Measurements from ENCODE around the gene CBX1. TPM values are rescaled to one million over a fixed set of nuclear protein-coding genes. Genes with fewer than 3 reads are reported as not detected.
A peak's percentile ranks its signal among the peaks of the same experiment; 100 is the strongest.

CBX1 gene
- total and polyA plus RNA-seq, 2 donors (not counting 3 experiments of a cell fraction or from before 2014, with no cell fraction given), result 20.4 to 95.2 TPM

- no TSS peak for BruUV-seq (replicated peaks)
These were observed 33.7 kb upstream of the CBX1 start for GRCh38 chr17:48134912-48135480.

More at GRCh38 chr17:48134912-48135480, 33.7 kb upstream of the CBX1 start:
- dilution Hi-C loops (cut with MboI; ENCODE audit: extremely low pct_ligation_motif_present, low sequenced_read_pairs), result no loop called here
- FAIRE-seq (peak; percentile 56), DNase-seq (ENCODE audit: low read depth, low spot score) (no peak)
- Histone ChIP-seq H3K79me2 (ENCODE audit: control insufficient read depth, insufficient read depth, low read length) (no peaks in the 10 kb centered on the region), H3K9me1 (replicated peaks; ENCODE audit: control insufficient read depth, extremely low read depth, insufficient read depth, low read length) (no peaks in the 10 kb centered on the region), H3K9ac (replicated peaks; ENCODE audit: extremely low read depth, insufficient read depth, low read length) (no peak overlapping the region), H3K4me1 (ENCODE audit: control insufficient read depth, extremely low read depth, insufficient read depth, low read length) (peaks cover 6% of the 10 kb centered on the region), H3K4me3 (replicated peaks in 1 of 3; ENCODE audit: insufficient read depth in 1 of 3, low read depth in 1 of 3, low read length in 3 of 3) (no peak overlapping the region), H3K9me3 (replicated peaks; ENCODE audit: control insufficient read depth, insufficient read depth, low read length) (no peaks in the 10 kb centered on the region), H3K36me3 (ENCODE audit: control insufficient read depth in 2 of 2, extremely low read depth in 1 of 2, insufficient read depth in 2 of 2, low read length in 2 of 2) (no peaks in the 10 kb centered on the region), H2AFZ (ENCODE audit: low read depth, low read length) (no peak overlapping the region), H3K27me3 (ENCODE audit: control insufficient read depth in 2 of 2, insufficient read depth in 2 of 2, low read length in 2 of 2) (peaks cover 0 to 2% of the 10 kb centered on the region in 2 experiments), H3K27ac (ENCODE audit: insufficient read depth, low read depth, low read length) (no peak overlapping the region), H4K20me1 (replicated peaks; ENCODE audit: control insufficient read depth, extremely low read depth, insufficient read depth, low read length) (no peaks in the 10 kb centered on the region), H3K4me2 (ENCODE audit: insufficient read depth, low read length) (no peak overlapping the region)
- CTCF ChIA-PET, result interaction anchor here (0.6 to 9.4 kb wide), 11 partner anchors 9 to 483 kb away, joined by 3 to 167 read pairs (median 4); partner anchors contain the start of gene SNX11
- intact Hi-C loops (cut with micrococcal nuclease), result loop anchor here (5.0 kb wide), 1 partner anchor 482 kb away; the partner anchor contains the start of gene HOXB8
- TF ChIP-seq POLR2AphosphoS5 (IDR thresholded peaks at IDR 0.05; ENCODE audit: insufficient read depth, low read depth, low read length), result no peak
- TF ChIP-seq CTCF (IDR thresholded peaks at IDR 0.05; ENCODE audit: extremely low read depth in 1 of 2, insufficient read depth in 1 of 2, low read depth in 1 of 2, low read length in 2 of 2), result peak; percentile 3 to 27
- TF ChIP-seq MYC (IDR thresholded peaks at IDR 0.05; ENCODE audit: low read depth, low read length), result no peak
- no peak for TF ChIP-seq EZH2 (IDR thresholded peaks at IDR 0.05; ENCODE audit: borderline replicate concordance, low read depth, low read length, severe bottlenecking)
- POLR2A ChIA-PET, result no interaction called here
